Right atrium auricular region (tissue), 2 donors: ENCODE data around the gene BEGAIN. TPM values are rescaled to one million over a fixed set of nuclear protein-coding genes. Genes with fewer than 3 reads are reported as not detected.
A peak's percentile ranks its signal among the peaks of the same experiment; 100 is the strongest.

Experiments
- DNase-seq: peaks from one replicate; pipeline ENCODE4 v3.0.0-alpha.2; 2019; ENCODE audit warnings: low spot score
- H3K27ac ChIP-seq, 2 donors: fragments of 200-600 bp; sonication (generic); 1 replicate in 1 of 2; 2 replicates in 1 of 2; pipeline ENCODE4 v1.5.1; 2016 to 2019
- H3K27me3 ChIP-seq, 2 donors: fragments of 200-600 bp; sonication (generic); one replicate each; pipeline versions ENCODE4 v1.5.1 to v1.6.0; 2017 to 2019
- H3K36me3 ChIP-seq: fragments of 200-600 bp; sonication (generic); one replicate; pipeline ENCODE4 v1.5.1; 2016
- H3K4me1 ChIP-seq, 2 donors: fragments of 200-600 bp; sonication (generic); one replicate each; pipeline versions ENCODE4 v1.5.1 to v1.6.0; 2017 to 2019
- H3K4me3 ChIP-seq, 2 donors: fragments of 200-600 bp; sonication (generic); 1 replicate in 1 of 2; 2 replicates in 1 of 2; pipeline ENCODE4 v1.5.1; 2017 to 2019; ENCODE audit warnings: mild to moderate bottlenecking in 1 of 2, moderate library complexity in 1 of 2
- H3K9me3 ChIP-seq, 2 donors: fragments of 200-600 bp; sonication (generic); one replicate each; pipeline ENCODE4 v1.5.1; 2019
- CTCF ChIP-seq, 2 donors: fragments of 200-600 bp; sonication (generic); IDR thresholded peaks; one replicate each; pipeline ENCODE4 v1.5.1; 2019; ENCODE audit warnings: antibody characterized with exemption in 2 of 2
- total RNA-seq, 2 donors: library from RNA; depleted of rRNA; stranded (reverse); fragments of >200 nt; gene quantifications; one replicate each; pipeline ENCODE4 v1.1.0, GENCODE V29; 2016

BEGAIN gene
- total RNA-seq, 2 donors from 2014 or later, result 0.93 to 5.7 TPM

- peak; percentile 43 for DNase-seq
- Histone ChIP-seq H3K4me1 (peaks cover 0 to 13% of the 10 kb centered on the region in 2 donors), H3K36me3 (peaks cover 4% of the 10 kb centered on the region), H3K4me3 (no peak overlapping the region), H3K9me3 (no peaks in the 10 kb centered on the region), H3K27ac (no peak overlapping the region), H3K27me3 (no peaks in the 10 kb centered on the region)
- TF ChIP-seq CTCF (IDR thresholded peaks at IDR 0.05), result no peak
Measured at GRCh38 chr14:100534528-100535286, 52.5 kb downstream of the BEGAIN start.

DNA sequence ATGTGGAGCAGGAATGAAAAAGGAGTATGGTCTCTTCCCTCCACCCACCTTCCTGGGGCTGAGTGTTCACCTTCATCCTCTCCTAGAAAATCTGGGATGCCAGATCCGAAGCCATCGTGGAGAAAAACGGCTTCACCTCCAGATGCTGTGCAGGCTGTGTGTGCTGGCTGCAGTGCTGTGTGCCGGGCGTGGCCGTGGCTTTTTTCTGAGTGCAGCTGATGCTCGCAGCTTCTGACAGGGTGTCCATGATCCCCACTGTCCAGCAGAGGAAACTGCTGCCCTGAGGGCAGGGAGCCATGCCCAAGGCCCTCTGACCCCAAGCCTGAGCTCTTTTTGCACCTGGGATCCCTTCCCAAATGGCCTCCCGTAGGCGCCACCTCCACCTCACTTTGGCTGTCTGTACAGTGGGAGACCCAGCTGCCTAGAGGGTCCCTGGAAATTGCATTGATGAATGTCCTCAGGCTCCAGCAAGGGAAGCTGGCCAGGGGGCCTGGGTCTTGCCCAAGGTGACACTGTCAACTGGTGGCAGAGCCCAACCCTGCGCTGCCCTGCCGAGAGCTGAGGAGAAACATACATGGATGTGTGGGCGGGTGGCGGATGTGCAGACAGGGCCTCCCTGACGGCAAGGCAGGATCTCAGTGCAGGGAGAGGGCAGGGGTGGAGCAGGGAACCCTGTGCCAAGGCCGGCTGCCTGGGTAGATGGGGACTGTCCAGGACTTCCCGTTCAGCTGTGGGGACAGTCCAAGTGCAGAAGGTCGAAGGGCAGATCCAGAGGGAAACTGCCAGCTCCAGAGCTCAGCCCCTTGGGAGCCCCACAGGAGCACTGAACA lies 53.3 kb downstream of the BEGAIN start:
- TF ChIP-seq CTCF (IDR thresholded peaks at IDR 0.05), result no peak
- Histone ChIP-seq H3K27ac (no peak overlapping the region), H3K9me3 (no peaks in the 10 kb centered on the region), H3K36me3 (peaks cover 10% of the 10 kb centered on the region), H3K27me3 (no peaks in the 10 kb centered on the region), H3K4me3 (no peak overlapping the region), H3K4me1 (peaks cover 0 to 13% of the 10 kb centered on the region in 2 donors)
- DNase-seq, result peak; percentile 52

DNA sequence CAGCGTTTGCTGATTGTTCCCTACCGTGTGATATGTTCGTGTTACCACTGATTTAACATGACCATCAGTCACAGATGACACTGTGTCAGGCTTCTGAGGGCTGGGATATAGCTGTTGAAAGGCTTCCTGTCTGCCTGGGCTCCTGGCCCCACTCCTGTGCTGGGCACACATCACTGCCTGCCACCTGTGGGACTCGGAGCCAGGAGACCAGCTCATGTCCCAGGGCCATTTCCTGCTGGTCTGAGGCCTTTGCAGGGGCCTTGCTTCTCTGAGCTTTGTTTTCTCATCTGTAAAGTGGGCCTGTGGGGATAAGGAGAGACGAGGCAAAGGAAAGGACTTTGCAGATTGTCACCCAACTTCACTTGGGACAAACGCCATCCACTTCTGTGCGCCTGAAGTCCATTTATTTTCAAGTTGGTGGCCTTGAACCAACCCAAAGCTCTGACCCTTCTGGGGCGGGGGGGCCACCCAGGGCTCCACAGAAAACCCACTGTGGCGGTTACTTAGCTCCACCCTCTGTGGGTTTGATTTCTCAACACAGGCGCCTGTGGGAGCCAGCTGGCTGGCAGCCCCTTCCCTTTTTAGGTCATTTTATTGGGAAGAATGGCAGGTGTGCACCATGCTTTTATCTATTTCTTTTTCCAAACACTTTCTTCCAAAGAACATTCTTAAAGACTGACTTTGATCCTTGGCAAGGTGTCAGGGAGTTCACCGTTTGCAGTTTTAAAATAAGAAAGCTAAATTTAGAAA lies 54.1 kb downstream of the BEGAIN start:
- TF ChIP-seq CTCF (IDR thresholded peaks at IDR 0.05), result no peak
- no peak overlapping the region for H3K27ac ChIP-seq

GRCh38 chr14:100532154-100532861 lies 54.9 kb downstream of the BEGAIN start:
- H3K4me1 ChIP-seq, result peaks cover 0 to 13% of the 10 kb centered on the region in 2 donors
- DNase-seq, result no peak
- H3K4me3 ChIP-seq, result no peak overlapping the region
- no peaks in the 10 kb centered on the region for H3K27me3 ChIP-seq
- H3K36me3 ChIP-seq, result peaks cover 10% of the 10 kb centered on the region
- no peak overlapping the region for H3K27ac ChIP-seq
- no peak for TF ChIP-seq CTCF (IDR thresholded peaks at IDR 0.05)
- no peaks in the 10 kb centered on the region for H3K9me3 ChIP-seq

More for the DNA sequence above, 54.1 kb downstream of the BEGAIN start:
- no peaks in the 10 kb centered on the region for H3K9me3 ChIP-seq
- H3K4me1 ChIP-seq, result peaks cover 0 to 13% of the 10 kb centered on the region in 2 donors
- H3K36me3 ChIP-seq, result peaks cover 10% of the 10 kb centered on the region
- H3K4me3 ChIP-seq, result no peak overlapping the region
- peak; percentile 54 for DNase-seq
- H3K27me3 ChIP-seq, result no peaks in the 10 kb centered on the region
